ENCODE data around the gene RAI1. TPM values are rescaled to one million over a fixed set of nuclear protein-coding genes. Genes with fewer than 3 reads are reported as not detected.

Gene RAI1
- total RNA-seq, 1 donor: 9.1 TPM

- TF ChIP-seq, protein P1, sequence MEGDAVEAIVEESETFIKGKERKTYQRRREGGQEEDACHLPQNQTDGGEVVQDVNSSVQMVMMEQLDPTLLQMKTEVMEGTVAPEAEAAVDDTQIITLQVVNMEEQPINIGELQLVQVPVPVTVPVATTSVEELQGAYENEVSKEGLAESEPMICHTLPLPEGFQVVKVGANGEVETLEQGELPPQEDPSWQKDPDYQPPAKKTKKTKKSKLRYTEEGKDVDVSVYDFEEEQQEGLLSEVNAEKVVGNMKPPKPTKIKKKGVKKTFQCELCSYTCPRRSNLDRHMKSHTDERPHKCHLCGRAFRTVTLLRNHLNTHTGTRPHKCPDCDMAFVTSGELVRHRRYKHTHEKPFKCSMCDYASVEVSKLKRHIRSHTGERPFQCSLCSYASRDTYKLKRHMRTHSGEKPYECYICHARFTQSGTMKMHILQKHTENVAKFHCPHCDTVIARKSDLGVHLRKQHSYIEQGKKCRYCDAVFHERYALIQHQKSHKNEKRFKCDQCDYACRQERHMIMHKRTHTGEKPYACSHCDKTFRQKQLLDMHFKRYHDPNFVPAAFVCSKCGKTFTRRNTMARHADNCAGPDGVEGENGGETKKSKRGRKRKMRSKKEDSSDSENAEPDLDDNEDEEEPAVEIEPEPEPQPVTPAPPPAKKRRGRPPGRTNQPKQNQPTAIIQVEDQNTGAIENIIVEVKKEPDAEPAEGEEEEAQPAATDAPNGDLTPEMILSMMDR (IDR thresholded peaks at IDR 0.05; ENCODE audit: insufficient read depth, low read length): no peak
- DNase-seq (ENCODE audit: low read depth): no peak
- H3K4me3 ChIP-seq (ENCODE audit: low read depth, low read length): no peak overlapping the region
Observed at GRCh38 chr17:17789410-17789809, 108.2 kb downstream of the RAI1 start.

DNA sequence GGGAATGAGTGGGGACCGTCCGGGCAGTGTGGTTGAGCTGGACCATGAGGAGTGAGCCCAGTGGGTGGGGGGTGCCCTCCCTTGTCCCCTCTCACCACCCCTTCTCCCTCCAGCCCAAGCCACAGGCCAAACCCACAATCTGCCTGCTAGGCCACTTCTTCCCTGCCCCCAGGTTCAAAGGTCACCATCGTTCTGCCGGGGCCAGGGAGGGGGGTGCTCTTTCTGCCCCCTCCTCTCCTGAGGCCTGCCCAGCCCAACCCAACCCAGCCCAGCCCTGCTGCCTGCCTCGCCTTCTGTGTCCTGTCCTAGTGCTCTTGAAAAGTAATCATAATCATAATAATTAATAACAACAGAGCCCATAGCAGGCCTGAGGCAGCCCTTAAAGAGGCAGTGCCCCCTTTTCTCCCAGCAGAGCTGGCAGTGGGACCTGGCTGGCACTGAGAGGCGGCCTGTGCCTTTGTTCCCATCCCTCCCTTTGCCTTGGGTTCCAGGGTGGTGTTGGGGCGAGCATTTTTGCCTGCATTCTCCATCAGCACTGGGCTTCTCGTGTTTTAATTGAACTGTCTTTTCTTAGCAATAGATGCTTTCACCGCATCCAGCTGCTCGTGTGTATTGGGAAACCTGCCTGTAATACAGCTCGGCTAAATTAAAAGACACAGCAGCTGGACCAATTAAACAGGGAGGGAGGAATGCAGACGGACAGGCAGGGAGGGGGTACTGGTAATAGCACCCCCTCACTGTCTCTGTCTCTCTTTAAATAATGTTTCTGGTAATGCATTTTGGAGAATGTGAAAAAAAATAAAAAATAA is 108.8 kb downstream of the RAI1 start:
- TF ChIP-seq, protein P1 (IDR thresholded peaks at IDR 0.05; ENCODE audit: insufficient read depth, low read length): no peak
- no peak for DNase-seq (ENCODE audit: low read depth)
- no peak overlapping the region for H3K4me3 ChIP-seq (ENCODE audit: low read depth, low read length)

- DNase-seq (ENCODE audit: low read depth): no peak
- TF ChIP-seq, protein P1 (IDR thresholded peaks at IDR 0.05; ENCODE audit: insufficient read depth, low read length): no peak
- no peak overlapping the region for H3K4me3 ChIP-seq (ENCODE audit: low read depth, low read length)
Observed at GRCh38 chr17:17790637-17791464, 109.6 kb downstream of the RAI1 start.

DNA sequence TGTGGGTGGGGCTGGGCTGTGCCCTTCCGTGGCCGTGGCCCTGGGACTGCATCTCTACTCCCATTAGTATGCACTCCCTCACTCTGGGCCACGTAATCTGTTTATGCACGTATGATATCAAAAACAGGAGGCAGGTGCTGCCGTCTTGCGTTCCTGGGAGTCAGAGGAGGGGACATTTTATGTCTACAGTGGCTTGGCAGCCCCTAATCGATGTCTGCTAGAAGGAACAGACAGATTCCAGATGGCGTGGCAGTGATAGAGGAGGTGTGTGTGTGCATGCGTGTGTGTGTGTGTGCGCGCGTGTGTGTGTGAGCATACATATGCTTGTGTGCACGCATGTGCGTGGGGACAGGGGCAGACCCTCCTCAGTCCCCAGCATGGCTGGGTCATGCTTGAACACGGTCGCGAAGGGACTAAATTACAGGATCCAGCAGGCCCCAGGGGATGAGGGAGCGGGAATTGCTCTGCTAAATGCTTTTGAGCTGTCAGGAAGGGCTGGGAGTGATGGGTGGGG is 110.8 kb downstream of the RAI1 start:
- TF ChIP-seq, protein P1 (IDR thresholded peaks at IDR 0.05; ENCODE audit: insufficient read depth, low read length): no peak
- DNase-seq (ENCODE audit: low read depth): no peak
- H3K4me3 ChIP-seq (ENCODE audit: low read depth, low read length): no peak overlapping the region

GRCh38 chr17:17792551-17793377 is 111.5 kb downstream of the RAI1 start:
- no peak overlapping the region for H3K4me3 ChIP-seq (ENCODE audit: low read depth, low read length)
- DNase-seq (ENCODE audit: low read depth): peak; percentile 60
- TF ChIP-seq, protein P1 (IDR thresholded peaks at IDR 0.05; ENCODE audit: insufficient read depth, low read length): no peak

Measured in fibroblast of the aortic adventitia (primary cell).